ENCODE measurements around the gene SELPLG. TPM values are rescaled to one million over a fixed set of nuclear protein-coding genes. Genes with fewer than 3 reads are reported as not detected.
"Not testable (repeated sequence)": the region's sequence is repeated elsewhere in the genome, so short reads cannot be mapped to it uniquely, and the experiment has no call there.

Gene SELPLG
- total RNA-seq, 1 donor from 2014 or later: 0.76 TPM

DNA sequence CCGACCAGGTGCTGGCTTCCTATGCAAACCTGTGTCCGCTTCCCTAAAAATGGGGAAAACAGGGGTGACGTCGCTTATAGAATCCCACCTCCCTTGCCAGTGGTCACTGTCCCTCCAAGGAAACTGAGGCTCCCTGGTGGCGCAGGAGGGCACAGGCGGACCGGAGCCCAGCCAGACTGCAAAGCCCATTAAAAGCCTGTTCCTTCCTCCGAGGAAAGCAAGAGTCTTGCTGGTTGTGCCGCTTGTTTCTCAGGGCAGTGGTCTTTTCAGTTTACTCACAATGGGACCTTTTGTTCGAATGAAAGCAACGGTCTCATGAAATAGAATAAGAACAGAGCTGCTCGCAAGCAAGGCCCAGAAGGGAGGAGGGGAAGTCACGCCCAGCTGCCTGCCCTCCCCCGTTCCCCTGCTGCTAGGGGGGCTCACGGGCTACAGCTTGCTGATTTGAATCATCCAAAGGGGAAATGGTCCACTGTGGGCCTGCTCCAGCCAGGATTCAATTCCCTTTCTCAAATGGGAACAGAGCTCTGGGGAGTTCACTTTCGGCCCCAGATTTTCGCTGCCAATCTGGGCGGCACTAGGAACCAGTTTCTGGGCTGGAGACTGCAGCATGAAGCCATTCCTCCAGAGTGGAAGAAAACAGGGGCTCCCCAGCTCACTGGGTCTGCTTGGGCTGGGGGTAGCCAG is 4.6 kb upstream of the SELPLG start:
- no peak for ATAC-seq

DNA sequence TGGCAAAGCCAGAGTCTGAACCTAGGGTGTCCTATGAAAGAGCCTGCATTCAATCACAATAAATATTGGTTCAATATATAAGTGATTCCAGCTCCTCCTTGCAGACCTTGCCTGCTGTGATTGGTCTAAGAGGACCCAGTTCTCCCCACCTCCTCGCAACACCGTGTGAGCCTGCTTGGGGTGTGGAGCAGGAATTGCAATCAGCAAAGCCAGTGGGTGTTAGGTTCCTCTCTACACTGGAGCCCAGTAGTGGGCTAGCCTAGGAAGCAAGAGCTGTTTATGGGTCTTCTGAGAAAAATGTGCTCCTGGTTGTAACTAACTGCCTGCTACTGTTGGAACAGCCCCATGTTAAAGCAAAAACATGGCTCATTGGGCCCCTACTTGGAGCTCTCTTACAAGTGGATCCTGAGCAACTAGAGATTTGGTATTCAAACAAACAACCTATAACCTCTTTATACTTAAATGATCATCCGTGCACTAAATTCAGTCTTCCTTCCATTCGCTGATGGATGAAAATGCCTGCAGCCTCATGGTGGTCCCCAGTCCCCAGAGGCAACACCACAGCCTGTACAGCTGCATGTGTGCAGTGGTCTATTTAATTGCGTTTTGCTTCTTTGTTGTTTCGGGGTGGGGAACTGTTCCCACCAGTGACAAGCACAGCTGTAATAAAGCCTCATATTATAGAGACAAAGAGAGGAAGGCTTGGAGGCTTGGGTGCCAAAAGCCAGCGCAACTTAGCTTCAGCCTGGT is 3.7 kb upstream of the SELPLG start:
- no peak for ATAC-seq

DNA sequence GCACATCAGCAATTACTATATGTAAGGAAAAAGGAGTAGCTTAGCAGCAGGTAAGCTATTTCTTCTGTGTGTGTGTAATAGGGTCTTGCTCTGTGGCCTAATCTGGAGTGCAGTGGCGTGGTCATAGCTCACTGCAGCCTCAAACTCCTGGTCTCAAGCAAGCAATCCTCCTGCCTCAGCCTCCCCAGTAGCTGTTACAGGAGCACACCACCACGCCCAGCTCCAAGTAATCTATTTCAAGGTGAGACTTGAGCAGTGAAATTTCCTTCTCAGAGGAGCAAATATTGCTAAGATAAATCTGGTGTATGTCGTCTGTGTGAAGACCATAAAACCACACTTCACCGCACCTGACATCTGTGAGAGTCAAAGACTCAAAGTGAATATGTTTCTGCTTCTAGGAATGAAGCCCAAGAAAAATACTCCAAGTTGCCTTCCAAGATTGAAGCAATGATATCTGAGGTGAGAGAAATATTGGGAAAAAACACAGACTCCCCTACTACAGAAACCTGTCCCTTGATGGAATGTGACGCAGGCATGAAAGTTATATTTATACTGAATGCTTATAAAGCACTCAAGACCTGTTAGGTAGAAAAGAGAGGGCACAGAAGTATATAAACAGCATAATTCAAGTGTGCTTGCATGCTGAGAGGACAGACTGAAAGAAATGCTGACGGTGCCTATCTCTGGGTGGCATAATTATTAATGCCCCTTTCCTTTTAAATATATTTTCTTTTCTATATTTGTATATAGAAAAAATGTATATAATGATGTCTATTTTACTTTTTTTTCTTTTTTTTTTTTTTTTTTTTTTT is 2.5 kb upstream of the SELPLG start:
- no peak for ATAC-seq

DNA sequence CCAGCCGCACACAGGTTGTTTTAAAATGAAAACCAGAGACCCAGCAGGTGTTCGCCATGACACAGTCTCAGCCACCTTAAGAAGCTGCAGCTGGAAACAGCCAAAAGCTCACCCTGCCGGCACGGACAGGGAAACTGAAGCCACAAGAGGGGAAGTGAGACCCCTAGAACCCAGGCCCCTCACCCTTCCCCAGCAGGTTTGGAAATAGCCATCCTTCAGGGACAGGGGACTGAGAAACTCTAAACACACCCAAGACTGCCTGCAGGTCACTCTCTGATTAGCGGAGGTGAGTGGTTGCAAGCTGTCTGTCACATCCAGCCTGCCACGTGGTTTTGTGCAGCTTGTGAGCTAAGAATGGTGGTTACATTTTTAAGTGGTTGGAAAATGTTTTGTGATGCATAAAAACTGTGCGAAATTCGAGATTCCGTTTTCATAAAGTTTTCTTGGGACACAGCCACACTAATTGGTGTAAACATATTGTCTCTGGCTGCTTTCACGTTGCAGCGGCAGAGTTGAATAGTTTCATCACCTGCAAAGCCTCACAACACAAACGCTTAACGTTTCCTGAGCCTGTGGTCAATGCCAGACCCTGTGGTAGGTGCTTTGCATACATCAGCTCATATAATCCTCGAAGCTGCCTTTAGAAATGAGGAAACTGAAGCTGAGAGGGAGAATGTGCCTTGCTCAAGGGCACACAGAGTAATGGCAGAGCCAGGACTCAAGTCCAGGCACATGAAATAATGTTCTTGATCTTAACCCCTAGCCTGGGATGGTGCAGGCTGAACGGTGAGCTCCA is 1.7 kb upstream of the SELPLG start:
- ATAC-seq: peak; percentile 21

DNA sequence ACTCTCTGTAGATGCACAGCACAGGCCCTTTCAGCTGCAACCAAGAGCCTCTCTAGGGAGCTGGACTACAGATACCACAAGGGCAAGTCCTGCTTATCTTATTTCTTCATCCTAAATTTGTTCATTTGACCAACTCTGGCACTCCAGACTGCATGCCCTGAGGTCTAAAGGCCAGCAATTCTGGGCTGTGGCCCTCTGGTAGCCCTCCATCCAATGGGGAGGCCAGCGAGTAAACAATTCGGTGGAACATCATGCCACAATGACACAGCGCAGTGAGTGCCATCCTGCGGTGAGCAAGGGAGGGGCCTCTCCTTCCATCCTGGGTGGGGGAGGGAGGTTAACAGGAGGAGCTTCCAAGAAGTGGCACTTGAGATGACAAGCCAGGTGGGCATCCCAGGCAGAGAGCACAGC is 652 bp upstream of the SELPLG start:
- no peak for ATAC-seq

DNA sequence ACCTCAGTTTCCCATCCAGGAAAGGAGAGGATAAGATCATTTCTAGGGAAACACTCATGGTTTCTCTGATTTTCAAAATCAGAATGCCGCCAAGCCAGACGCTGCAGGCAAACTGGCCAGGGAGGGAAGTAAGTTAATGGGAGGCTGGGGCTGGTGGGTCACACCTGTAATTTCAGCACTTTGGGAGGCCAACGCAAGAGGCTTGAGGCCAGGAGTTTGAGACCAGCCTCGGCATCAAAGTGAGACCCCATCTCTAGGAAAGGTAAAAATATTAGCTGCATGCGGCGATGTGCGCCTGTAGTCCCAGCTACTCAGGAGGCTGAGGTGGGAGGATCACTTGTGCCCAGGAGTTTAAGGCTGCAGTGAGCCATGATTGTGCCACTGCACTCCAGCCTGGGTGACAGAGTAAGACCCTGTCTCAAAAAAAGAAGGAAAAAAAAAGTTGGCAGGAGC is 587 bp downstream of the SELPLG start:
- ATAC-seq: no peak

DNA sequence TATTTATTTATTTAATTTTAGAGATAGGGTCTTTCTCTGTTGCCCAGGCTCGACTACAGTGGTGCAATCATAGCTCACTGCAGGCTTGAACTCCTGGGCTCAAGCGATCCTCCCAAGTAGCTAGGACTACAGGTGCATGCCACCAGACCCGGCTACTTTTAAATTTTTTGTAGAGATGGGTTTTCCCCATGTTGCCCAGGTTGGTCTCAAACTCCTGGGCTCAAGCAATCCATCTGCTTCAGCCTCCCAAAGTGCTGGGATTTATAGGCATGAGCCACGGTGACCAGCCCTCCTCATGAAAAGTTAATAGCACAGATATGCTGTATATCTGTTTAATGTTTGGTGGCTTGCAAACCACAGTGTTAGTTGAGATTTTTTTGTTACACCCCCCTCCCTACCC is 2.4 kb downstream of the SELPLG start:
- not testable (repeated sequence) for ATAC-seq

DNA sequence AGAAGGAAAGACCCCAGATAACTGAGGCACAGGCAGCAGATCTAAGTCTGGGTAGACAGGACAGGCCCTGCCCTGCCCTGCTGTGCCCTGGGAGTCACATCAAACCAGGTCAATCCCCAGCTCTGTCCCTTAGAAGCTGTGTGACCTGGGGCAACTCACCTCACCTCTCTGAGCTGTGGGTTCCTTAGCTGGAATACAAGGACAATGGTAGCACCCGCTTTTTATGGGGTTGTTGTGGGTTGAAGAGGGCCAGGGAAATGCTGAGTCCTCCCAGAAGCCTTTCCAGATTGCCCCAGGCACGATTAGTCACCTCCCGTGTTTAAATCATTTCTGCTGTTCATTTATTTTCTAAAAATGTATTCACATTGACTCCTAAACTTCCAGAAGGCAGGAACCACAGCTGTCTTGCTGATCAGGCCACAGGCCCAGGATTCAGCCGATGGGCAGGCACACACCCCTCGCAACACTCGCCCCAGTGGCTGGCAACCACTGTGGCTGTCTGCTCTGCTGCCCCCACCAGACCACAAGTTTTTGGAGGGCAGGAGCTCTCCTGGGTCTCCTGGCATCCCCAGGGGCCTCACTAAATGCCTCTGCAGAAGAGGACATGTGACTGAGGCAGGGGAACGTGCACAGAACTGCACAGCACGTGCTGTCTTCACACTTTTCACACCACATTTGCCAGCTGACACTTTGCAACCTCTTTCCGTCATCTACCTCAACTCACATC is 3.0 kb downstream of the SELPLG start:
- peak; percentile 14 for ATAC-seq

DNA sequence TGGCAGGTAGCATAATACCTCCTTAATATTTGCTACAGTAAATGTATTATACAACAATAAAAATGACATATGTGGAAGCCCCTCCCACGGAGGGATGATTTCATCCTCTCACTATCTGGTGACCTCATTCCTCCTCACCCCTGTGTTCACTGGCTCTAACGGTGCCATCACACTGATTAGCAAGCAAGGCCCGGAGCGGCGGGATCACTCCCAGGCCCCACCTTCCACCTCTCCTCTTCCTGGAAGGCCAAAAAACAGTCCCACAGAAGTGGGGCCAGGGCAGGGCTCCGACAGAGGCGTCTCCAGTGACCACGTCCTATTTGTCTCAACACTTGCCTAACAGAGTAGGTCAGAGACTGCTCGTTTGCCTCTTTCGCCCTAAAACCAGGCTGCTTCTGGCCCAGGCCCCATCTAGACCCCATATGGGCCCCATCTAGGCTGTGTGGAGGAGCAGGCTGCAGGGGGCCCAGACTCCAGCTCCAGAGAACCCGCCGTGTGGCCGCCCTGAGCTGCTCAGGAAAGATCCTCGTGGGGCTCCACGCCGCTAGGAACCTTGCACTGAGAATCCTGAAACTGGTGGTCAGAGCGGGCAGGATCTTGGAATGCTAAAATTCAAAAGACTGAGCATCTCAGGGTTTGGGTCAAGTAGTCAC is 3.7 kb downstream of the SELPLG start:
- ATAC-seq: peak; percentile 63

DNA sequence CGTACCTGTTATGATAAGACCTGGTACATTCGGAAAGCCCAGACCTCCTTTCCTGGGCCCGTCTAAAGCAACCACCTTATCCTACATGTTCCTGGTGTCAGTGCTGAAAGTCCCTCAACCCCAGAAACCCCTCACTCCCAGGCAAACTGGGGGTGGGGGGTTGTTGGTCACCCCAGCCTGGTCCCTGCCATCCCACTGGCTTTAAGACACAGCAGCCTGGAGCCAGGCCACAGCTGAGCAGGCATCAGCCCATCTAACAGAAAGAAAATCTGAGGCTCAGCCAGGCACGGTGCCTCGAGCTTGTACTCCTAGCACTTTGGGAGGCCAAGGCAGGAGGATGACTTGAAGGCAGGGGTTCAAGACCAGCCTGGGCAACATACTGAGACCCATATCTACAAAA is 4.5 kb downstream of the SELPLG start:
- ATAC-seq: no peak

DNA sequence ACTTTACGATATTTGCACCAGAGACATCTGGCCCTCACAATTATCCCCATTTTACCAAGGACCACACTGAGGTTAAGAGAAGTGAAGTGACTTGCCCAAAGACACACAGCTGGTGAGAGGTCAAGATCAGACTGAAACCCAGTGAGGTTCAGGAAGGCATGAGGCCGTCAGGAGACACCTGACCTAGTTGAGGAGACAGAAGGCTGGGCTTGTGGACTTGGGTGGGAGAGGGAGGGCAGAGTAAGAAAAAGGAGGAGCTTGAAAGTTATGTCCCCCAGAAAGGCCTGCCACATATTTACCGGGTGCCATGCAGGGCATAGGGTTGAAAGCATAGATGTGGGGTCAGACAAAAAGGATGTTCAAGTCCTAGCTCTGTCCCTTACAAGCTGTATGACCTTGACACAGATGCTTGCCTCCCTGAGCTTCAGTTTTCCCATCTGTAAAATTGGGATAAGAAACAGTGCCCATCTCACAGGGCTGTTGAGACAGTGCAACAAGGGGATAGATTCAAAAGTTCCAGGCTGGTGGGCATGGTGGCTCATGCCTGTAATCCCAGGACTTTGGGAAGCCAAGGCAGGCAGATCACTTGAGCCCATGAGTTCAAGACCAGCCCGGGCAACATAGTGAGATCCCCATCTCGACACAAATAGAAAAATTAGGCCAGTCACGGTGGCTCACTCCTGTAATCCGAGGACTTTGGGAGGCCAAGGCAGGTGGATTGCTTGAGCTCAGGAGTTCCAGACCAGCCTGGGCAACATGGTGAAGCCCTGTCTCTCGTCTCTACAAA is 6.4 kb downstream of the SELPLG start:
- no peak for ATAC-seq

DNA sequence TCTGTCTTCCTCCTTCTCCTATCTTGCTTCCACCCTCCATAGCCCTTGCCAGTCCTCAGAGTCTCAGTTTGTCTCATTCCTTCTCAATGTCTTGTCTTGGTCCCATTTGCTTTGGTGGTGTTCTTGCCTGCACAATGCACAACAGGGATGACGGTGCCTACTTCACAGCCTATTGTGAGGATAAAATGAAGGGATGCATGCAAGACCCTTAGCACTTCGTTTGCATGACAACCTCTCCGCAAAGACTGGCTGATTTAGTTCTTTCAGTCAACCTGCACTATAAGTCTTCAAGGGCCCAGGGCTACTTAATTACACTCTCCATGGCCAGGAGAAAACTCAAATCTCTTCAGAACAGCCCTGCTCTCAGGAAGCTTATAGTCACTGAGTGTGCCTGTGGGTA is 8.5 kb downstream of the SELPLG start:
- ATAC-seq: no peak

DNA sequence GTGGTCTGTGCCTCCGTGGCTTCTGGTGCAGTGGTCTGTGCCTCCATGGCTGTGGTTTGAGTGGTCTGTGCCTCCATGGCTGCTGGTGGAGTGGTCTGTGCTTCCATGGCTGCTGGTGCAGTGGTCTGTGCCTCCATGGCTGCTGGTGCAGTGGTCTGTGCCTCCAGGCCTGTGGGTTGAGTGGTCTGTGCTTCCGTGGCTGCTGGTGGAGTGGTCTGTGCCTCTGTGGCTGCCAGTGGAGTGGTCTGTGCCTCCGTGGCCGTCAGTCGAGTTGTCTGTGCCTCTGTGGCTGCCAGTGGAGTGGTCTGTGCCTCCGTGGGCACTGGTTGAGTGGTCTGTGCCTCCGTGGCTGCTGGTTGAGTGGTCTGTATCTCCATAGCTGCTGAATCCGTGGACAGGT is 10.1 kb downstream of the SELPLG start:
- ATAC-seq: no peak

DNA sequence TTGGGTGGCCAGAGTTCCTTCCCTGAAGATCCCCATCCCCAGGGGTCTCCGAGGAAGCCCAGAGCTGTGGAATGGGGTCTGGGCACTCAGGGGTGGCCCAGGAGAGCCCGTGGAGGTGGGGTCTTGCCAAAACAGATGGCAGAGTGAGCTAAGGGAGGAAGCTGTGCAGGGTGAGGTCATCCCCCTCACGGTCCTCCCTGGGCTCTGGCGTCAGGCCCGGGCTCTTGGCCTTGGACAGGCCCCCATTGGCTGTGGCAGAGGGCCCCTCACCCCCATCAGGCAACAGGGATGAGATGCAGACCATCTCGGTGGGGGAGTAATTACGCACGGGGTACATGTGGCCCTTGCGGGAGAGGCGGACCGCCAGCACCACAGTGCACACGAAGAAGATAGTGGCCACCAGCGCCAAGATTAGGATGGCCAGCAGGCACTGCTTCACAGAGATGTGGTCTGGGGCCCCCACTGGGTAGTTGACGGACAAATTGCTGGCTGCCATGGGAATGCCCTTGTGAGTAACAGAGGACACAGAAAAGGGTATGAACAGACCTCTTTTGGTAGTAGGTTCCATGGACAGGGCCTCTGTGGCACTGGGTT is 10.7 kb downstream of the SELPLG start:
- no peak for ATAC-seq

DNA sequence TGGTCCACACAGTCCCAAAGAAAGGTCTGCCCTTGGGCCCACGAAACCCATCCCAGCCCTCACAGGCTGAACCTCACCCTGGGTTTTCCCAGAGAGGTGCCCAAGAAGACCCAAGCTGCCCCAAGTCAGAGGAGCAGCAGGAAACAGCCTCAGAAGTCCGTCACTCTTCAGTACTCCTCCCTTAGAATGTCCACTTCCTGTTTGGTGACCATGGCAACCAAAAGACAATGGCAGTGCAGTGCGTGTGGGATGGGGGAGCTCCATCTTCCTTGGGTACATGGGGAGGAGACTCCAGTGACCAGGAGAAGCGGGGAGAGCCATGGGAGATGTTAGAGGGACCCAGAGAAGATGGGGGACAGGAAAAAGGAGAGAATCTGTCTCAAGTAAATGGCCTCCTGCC is 11.3 kb downstream of the SELPLG start:
- peak; percentile 49 for ATAC-seq

DNA sequence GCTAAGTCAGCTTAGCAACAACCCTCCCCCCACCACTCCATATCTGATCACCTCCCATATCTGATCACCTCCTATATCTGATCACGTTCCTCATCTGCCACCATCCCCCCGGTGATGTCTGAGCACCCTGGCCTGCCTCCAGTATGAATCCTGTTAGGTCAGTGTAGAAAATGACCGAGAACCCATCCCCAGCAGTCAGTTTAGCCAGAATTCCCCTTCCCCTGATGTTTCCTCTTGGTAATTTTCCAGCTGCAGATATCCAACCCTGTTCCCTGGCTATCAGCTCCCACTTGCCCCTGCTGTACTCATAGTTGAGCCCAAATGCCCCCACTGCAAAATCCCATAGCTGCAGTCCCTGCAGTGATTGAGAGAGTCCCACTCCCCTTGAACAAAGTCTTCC is 12.5 kb downstream of the SELPLG start:
- ATAC-seq: no peak

DNA sequence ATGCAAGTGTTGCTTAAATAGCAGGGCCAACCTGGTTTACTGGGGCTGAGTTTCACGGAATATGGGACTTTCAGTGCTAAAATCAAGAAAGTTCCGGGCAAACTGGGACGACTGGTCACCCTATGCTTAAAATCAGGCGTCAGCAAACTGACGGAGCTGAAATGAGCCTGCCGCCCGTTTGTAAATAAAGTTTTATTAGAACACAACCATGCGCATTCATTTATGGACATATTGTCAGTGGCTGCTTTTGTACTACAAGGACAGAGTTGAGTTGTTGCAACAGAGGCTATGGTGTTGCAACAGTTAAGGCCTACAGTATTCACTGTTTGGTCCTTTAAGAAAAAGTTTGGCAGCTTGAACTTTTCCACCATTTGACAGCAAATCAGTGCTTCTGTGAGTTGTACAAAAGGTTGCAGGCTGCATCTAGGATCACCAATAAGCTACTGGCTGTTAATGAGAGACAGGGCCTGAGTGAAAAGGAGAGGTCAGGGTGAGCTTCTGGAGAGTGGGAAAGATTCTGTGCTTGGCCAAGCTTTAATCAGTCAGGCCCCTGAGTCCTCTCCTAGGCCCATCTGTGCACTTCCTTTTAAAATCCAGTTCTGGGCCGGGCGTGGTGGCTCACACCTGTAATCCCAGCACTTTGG is 13.3 kb downstream of the SELPLG start:
- no peak for ATAC-seq

DNA sequence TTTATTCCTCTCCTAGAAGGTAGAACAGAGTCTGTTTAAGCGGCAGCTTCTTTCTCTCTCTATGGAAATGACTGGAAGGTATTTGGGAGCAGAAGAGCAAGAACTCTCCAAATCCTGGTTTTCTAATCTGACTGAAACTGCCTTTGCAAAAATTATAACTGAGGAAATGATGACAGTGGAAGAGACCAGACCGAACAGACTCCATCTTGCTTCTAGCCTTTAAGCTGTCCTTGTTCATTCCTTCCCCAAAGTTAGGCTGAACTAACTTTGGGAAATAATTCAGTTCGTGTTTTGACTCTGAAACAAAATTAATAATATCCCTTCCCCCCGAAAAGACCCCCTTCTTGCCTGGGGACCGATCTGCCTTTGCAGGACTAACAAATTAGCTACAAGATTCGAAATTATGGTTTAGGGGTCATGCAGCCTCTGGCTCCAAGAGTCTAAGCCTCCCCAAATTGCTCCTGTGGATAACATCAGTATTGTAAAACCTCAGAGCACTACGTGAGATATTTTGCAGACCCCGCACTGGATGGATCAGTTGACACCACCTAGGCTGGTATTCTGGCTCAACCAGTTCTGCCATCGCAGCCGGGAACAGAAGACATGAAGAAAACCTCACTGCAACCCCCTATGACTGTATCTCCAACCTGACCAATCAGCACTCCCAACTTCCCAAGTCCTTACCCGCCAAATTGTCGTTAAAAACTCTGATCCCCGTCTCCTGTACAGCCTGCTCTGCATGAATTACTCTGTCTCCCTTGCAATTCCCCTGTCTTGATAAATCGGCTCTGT is 14.1 kb downstream of the SELPLG start:
- no peak for ATAC-seq

DNA sequence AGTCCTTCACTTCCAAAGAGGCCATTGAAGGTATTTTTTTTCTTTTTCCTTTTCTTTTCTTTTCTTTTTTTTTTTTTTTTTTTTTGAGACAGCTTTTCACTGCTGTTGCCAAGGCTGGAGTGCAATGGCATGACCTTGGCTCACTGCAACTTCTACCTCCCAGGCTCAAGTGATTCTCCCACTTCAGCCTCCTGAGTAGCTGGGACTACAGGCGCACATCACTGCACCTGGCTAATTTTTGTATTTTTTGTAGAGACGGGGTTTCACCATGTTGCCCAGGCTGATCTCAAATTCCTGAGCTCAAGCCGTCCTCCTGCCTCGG is 14.8 kb downstream of the SELPLG start:
- ATAC-seq: not testable (repeated sequence)
